GM18520 (cell line): ENCODE data around the gene SLITRK3.
"Not testable (repeated sequence)": the region's sequence is repeated elsewhere in the genome, so short reads cannot be mapped to it uniquely, and the experiment has no call there.

Experiments used
- ATAC-seq: cut with Tn5 transposase; IDR thresholded peaks from one replicate; pipeline ENCODE4 v1.9.1; 2021; ENCODE audit not compliant: unreplicated experiment

SLITRK3 gene

GRCh38 chr3:165193366-165194254, 2.6 kb downstream of the SLITRK3 start:
- no peak for ATAC-seq

DNA sequence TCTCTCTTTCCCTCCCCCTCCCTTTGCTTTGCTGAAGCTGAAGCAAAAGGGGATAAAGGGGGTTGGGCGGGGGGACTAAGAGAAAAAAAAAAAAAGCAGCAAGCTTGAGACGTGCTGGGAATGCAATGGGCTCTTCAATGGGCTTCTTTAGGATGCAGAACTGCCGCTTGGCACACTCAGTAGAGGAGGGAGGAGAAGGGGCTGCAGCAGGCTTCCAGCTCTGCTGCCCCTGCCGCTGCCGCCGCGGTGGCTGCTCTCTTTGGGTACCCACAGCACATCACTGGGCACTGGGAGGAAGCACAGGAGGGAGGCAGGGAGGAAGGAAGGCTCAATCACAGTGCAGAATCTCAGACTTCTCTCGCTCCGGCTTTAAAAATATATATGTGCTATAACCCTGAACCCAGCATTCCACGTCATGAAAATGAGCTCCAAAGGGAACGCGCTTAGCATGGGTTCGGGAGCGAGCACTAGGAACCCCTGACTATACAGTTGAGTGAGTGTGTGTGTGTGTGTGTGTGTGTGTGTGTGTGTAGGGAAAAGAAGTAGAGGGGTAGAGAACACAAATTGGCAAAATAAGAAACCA, 3.5 kb downstream of the SLITRK3 start:
- ATAC-seq, result no peak

DNA sequence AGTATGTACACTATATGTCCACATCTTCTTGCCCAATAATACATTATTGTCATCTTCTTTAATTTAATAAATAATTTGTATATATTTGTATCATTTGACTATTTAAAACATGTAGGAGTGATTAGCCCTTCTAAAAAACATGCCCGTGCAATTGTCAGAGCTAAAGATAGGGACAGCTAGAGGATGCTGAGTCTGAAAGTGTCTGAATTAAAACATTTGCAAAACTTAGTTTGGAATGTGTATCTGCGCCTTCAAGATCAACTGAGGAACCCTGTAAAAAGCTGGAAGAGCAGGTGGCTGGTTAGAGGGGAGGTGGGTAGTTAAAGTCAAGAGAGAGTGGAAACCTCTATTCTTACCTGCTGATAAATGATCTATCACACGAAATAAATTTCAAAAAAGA, 4.7 kb downstream of the SLITRK3 start:
- no peak for ATAC-seq

GRCh38 chr3:165188452-165188851, 7.7 kb downstream of the SLITRK3 start:
- ATAC-seq, result no peak

- peak; percentile 93 for ATAC-seq
Observed at GRCh38 chr3:165185707-165186327, 10.4 kb downstream of the SLITRK3 start.

- no peak for ATAC-seq
Observed at GRCh38 chr3:165181556-165181955, 14.6 kb downstream of the SLITRK3 start.

GRCh38 chr3:165170236-165170635, 25.9 kb downstream of the SLITRK3 start:
- ATAC-seq, result no peak

DNA sequence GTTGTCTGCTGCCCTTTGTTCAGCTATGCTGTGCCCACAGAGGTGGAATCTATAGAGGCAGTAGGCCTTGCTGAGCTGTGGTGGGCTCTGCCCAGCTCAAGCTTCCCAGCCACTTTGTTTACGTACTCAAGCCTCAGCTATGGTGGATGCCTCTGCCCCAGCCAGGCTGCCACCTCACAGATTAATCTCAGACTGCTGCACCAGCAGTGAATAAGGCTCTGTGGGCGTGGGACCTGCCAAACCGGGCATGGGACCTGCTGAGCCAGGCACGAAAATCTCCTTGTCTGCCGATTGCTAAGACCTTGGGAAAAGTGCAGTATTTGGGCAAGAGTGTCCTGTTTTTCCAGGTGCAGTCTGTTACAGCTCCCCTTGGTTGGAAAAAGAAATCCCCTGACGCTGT, 26.8 kb downstream of the SLITRK3 start:
- no peak for ATAC-seq

DNA sequence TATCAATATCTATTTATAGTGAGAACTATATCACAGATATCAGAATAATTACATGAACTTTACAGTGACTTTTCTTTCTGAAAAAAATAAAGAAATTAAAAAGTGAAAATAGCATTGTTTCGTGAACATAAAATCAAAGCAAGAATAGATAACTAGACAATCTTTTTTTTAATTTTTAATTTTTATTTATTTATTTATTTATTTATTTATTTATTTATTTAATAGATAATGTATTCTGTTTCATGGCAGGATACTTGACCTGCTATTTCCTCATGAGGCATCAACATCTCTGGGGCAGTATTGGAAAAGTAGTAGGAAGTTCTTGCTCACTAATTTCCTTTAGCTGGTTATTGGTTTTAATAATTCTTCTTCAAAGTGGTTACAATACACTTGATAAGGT, 33.3 kb downstream of the SLITRK3 start:
- ATAC-seq, result no peak

- ATAC-seq, result no peak
Observed at GRCh38 chr3:165159760-165160421, 36.3 kb downstream of the SLITRK3 start.

GRCh38 chr3:165158011-165158410, 38.2 kb downstream of the SLITRK3 start:
- ATAC-seq, result no peak

GRCh38 chr3:165156757-165157420, 39.3 kb downstream of the SLITRK3 start:
- ATAC-seq, result no peak

DNA sequence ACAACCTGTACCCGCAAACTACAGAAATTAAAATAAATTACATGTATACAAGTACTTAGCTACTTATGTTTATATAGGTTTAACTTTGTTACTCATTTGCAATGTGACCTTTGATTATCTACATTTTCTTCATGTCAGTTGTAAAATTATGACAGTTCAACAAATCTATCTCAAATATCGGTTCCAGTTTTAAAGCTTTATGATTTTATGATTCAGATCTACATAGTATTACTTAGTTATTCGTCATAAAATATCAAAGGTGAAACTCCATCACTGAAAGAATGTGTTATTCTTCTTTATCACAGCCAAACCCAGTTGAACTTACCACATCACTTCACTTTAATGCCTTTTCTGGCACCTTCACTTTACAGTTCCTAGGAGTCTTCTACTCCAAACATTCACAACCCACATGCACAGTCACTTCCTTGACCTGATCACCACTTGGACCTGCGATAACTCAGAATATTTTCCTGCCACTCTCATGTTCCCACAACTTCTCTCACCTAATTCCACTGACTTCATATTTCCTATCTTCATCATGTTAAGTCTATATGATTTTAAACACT, 47.2 kb downstream of the SLITRK3 start:
- ATAC-seq, result no peak

- ATAC-seq, result no peak
Observed at GRCh38 chr3:165144271-165144670, 51.9 kb downstream of the SLITRK3 start.

- not testable (repeated sequence) for ATAC-seq
Observed at GRCh38 chr3:165139918-165140317, 56.3 kb downstream of the SLITRK3 start.
